Type B pancreatic cell (in vitro differentiated cells): Measurements from ENCODE around the gene TRMU. TPM values are rescaled to one million over a fixed set of nuclear protein-coding genes. Genes with fewer than 3 reads are reported as not detected.
"Not testable (repeated sequence)": the region's sequence is repeated elsewhere in the genome, so short reads cannot be mapped to it uniquely, and the experiment has no call there.

Experiments
- DNase-seq: peaks from one replicate; pipeline ENCODE4 v3.0.0; 2021; ENCODE audit warnings: mixed read lengths; ENCODE audit not compliant: unreplicated experiment; ENCODE audit errors: extremely low spot score
- H3K27ac Mint-ChIP-seq: 2 replicates; pipeline ENCODE4 v1.8.0; 2021; ENCODE audit warnings: mild to moderate bottlenecking, mixed read lengths
- H3K27me3 Mint-ChIP-seq: 2 replicates; pipeline ENCODE4 v1.8.0; 2021; ENCODE audit warnings: mixed read lengths
- H3K36me3 Mint-ChIP-seq: 2 replicates; pipeline ENCODE4 v1.8.0; 2021; ENCODE audit warnings: mixed read lengths
- H3K4me1 Mint-ChIP-seq: one replicate; pipeline ENCODE4 v1.8.0; 2021; ENCODE audit warnings: mixed read lengths; ENCODE audit not compliant: unreplicated experiment
- H3K4me3 Mint-ChIP-seq: 2 replicates; pipeline ENCODE4 v1.8.0; 2021; ENCODE audit warnings: mild to moderate bottlenecking, mixed read lengths
- H3K9me3 Mint-ChIP-seq: 2 replicates; pipeline ENCODE4 v1.8.0; 2021; ENCODE audit warnings: mixed read lengths
- total RNA-seq: library from RNA; stranded (reverse); gene quantifications from 2 replicates; pipeline ENCODE4 v1.2.1, GENCODE V29; 2021; ENCODE audit warnings: low replicate concordance
- TF ChIP-seq, protein P1 (sequence below): fragments of 200-600 bp; sonication (generic); conservative IDR thresholded peaks from 2 replicates; pipeline ENCODE4 v1.5.0; 2021; ENCODE audit warnings: antibody characterized with exemption, mild to moderate bottlenecking

The TRMU gene
- total RNA-seq, 1 donor from 2014 or later: 68.4 TPM

DNA sequence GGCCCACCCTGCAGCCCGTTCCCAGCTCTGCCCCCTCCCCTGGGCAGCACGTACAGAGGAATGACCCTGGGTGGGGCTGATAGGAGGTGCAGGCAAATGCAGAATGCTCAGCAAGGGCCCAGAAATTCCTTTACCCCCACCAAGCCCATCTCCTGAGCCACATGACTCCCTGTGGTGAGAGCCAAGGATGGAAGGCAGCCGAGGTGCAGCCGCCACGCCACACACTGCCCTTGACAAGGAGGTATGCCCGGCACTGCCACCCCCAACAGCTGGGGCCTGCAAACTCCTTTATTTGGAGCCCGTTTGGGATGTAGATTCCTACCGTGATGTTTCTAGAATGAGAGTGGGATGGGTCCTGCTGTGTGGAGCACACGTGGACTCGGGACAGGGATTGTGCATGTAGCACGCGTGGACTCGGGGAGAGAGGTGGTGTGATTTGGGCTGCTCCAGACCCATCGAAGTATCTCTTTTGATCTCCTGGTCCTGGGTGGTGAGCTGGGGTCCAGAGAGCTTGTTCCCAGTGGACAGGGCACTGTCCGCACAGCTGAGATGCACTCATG lies 25.9 kb upstream of the TRMU start:
- Mint-ChIP-seq H3K4me1 (no peaks in the 10 kb centered on the region), H3K27me3 (peaks cover 9% of the 10 kb centered on the region), H3K9me3 (no peaks in the 10 kb centered on the region), H3K27ac (no peak overlapping the region), H3K4me3 (no peak overlapping the region), H3K36me3 (peaks cover 13% of the 10 kb centered on the region)
- no peak for DNase-seq
- TF ChIP-seq, protein P1, sequence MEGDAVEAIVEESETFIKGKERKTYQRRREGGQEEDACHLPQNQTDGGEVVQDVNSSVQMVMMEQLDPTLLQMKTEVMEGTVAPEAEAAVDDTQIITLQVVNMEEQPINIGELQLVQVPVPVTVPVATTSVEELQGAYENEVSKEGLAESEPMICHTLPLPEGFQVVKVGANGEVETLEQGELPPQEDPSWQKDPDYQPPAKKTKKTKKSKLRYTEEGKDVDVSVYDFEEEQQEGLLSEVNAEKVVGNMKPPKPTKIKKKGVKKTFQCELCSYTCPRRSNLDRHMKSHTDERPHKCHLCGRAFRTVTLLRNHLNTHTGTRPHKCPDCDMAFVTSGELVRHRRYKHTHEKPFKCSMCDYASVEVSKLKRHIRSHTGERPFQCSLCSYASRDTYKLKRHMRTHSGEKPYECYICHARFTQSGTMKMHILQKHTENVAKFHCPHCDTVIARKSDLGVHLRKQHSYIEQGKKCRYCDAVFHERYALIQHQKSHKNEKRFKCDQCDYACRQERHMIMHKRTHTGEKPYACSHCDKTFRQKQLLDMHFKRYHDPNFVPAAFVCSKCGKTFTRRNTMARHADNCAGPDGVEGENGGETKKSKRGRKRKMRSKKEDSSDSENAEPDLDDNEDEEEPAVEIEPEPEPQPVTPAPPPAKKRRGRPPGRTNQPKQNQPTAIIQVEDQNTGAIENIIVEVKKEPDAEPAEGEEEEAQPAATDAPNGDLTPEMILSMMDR: no peak

DNA sequence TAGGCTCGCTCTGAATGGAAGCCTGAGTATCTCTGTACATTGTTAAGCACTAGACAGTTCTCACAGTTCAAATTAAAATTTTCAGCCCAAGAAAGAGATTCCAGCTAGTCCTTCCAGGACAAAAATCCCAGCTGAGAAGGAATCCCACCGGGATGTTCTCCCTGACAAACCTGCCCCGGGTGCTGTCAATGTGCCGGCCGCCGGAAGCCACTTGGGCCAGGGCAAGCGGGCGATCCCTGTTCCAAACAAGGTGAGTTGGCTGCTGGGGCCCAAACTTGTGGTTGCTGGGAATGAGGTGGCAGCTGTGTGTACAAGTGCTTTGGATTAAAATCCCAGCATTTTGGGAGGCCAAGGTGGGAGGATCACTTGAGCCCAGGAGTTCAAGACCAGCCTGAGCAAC lies 23.5 kb upstream of the TRMU start:
- H3K27me3 Mint-ChIP-seq: peaks cover 9% of the 10 kb centered on the region
- no peaks in the 10 kb centered on the region for H3K4me1 Mint-ChIP-seq
- no peak overlapping the region for H3K4me3 Mint-ChIP-seq
- no peak overlapping the region for H3K27ac Mint-ChIP-seq
- TF ChIP-seq, protein P1: no peak
- H3K36me3 Mint-ChIP-seq: peaks cover 9% of the 10 kb centered on the region
- H3K9me3 Mint-ChIP-seq: no peaks in the 10 kb centered on the region
- DNase-seq: no peak

DNA sequence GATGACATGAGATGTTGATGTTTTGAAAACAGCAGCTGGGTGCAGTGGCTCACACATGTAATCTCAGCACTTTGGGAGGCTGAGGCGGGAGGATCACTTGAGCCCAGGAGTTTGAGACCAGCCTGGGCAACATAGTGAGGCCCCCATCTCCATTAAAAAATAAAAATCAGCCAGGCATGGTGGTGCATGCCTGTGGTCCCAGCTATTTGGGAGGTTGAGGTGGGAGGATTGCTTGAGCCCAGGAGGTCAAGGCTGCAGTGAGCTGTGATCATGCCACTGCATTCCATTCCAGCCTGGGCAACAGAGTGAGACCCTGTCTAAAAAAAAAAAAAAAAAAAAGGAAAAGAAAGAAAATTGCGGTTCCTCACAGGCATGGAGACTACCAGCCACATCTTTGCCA lies 22.7 kb upstream of the TRMU start:
- not testable (repeated sequence) for H3K27me3 Mint-ChIP-seq, DNase-seq, H3K4me3 Mint-ChIP-seq, H3K36me3 Mint-ChIP-seq, H3K9me3 Mint-ChIP-seq, H3K4me1 Mint-ChIP-seq, H3K27ac Mint-ChIP-seq

DNA sequence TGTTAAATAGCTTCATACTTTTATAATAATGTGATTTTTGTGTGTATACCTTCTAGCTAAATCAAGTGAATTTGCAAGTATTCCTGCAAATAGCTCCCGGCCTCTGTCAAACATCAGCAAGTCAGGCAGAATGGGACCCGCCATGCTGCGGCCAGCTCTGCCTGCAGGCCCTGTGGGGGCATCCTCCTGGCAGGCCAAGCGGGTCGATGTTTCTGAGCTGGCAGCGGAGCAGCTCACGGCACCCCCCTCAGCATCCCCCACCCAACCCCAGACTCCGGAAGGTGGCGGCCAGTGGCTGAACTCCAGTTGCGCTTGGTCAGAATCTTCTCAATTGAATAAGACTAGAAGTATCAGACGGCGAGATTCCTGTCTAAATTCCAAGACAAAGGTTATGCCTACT lies 19.5 kb upstream of the TRMU start:
- H3K36me3 Mint-ChIP-seq: no peaks in the 10 kb centered on the region
- TF ChIP-seq, protein P1: no peak
- DNase-seq: no peak
- H3K4me1 Mint-ChIP-seq: no peaks in the 10 kb centered on the region
- no peak overlapping the region for H3K27ac Mint-ChIP-seq
- H3K4me3 Mint-ChIP-seq: no peak overlapping the region
- H3K27me3 Mint-ChIP-seq: no peaks in the 10 kb centered on the region
- no peaks in the 10 kb centered on the region for H3K9me3 Mint-ChIP-seq

DNA sequence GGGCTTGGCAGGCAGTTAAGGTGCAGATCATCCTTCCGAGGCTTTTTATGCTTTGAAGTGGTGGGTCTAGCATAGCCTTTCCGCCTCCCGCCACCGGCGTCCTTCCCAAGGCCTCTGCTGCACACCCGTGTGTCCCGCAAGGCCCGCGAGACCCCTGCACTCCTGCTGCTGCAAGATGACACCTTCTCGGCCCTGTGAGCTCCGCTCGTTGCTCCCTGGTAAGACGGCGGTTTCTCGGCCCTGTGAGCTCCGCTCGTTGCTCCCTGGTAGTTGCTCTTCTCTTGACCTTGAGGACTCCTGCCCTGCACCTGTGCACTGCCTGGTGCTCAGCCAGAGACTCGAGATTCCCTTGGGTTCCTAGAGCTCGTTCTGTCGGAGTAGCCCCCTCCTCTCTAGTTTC lies 17.9 kb upstream of the TRMU start:
- no peak for DNase-seq
- TF ChIP-seq, protein P1: no peak
- no peaks in the 10 kb centered on the region for H3K4me1 Mint-ChIP-seq
- no peaks in the 10 kb centered on the region for H3K36me3 Mint-ChIP-seq
- H3K27ac Mint-ChIP-seq: no peak overlapping the region
- H3K9me3 Mint-ChIP-seq: no peaks in the 10 kb centered on the region
- no peak overlapping the region for H3K4me3 Mint-ChIP-seq
- H3K27me3 Mint-ChIP-seq: no peaks in the 10 kb centered on the region

DNA sequence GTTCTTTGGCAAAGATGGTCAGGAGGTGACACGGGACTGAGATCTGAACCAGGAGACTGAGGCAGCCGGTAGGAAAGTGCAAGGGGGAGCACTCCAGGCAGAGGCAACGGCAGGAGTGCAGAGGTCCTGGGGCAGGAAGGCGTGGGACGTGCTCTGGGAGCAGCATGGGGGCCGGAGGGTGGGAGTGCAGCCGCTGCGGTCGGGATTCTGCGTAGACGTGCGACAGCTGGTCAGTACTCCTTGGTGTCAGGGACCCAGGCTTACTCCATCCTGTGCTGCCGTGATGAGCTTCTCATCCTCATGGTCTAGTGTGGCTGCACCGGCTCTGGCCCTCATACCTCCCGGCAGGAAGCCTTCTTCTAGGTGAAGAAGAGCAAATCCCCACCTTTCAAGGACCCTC lies 16.9 kb upstream of the TRMU start:
- no peak for DNase-seq
- Mint-ChIP-seq H3K27me3 (no peaks in the 10 kb centered on the region), H3K36me3 (no peaks in the 10 kb centered on the region), H3K27ac (no peak overlapping the region), H3K4me1 (no peaks in the 10 kb centered on the region), H3K4me3 (no peak overlapping the region), H3K9me3 (no peaks in the 10 kb centered on the region)
- TF ChIP-seq, protein P1: no peak
